Fibroblast of skin of abdomen (primary cell): ENCODE results near the gene SPEM1.

Experiments used
- DNase-seq: peaks from one replicate; pipeline ENCODE4 v3.0.0-alpha.2; 2013

The SPEM1 gene

GRCh38 chr17:7398612-7399011, 21.5 kb upstream of the SPEM1 start:
- DNase-seq, result no peak

GRCh38 chr17:7403043-7403726, 16.9 kb upstream of the SPEM1 start:
- DNase-seq, result peak; percentile 12

GRCh38 chr17:7403727-7403976, 16.5 kb upstream of the SPEM1 start:
- no peak for DNase-seq

GRCh38 chr17:7403977-7404736, 16.0 kb upstream of the SPEM1 start, which contains the start of gene TMEM256:
Gene TMEM256, minus strand, starts transcription at chr17:7404097. Its CDS starts 13 bp downstream, at chr17:7404084.
- peak; percentile 100 for DNase-seq

GRCh38 chr17:7404737-7405349, 15.3 kb upstream of the SPEM1 start:
- peak; percentile 24 for DNase-seq

GRCh38 chr17:7405350-7406234, 14.5 kb upstream of the SPEM1 start:
- peak; percentile 15 for DNase-seq

GRCh38 chr17:7406235-7406825, 13.8 kb upstream of the SPEM1 start:
- no peak for DNase-seq

GRCh38 chr17:7407082-7407481, 13.0 kb upstream of the SPEM1 start:
- DNase-seq, result no peak

GRCh38 chr17:7407485-7408251, 12.5 kb upstream of the SPEM1 start, which contains the start of gene NLGN2:
Gene NLGN2, plus strand, starts transcription at chr17:7407845. Its CDS starts 411 bp downstream, at chr17:7408256.
- no peak for DNase-seq

- no peak for DNase-seq
Observed at GRCh38 chr17:7408252-7408727, 11.8 kb upstream of the SPEM1 start.

GRCh38 chr17:7408863-7409262, 11.3 kb upstream of the SPEM1 start:
- DNase-seq, result no peak

GRCh38 chr17:7409716-7410115, 10.4 kb upstream of the SPEM1 start:
- no peak for DNase-seq

- DNase-seq, result no peak
Observed at GRCh38 chr17:7410634-7411426, 9.3 kb upstream of the SPEM1 start.

- DNase-seq, result no peak
Observed at GRCh38 chr17:7411427-7411750, 8.7 kb upstream of the SPEM1 start.

- peak; percentile 41 for DNase-seq
Observed at GRCh38 chr17:7413346-7413985, 6.7 kb upstream of the SPEM1 start.

- DNase-seq, result no peak
Observed at GRCh38 chr17:7414837-7415236, 5.3 kb upstream of the SPEM1 start.

- DNase-seq, result no peak
Observed at GRCh38 chr17:7415784-7416183, 4.3 kb upstream of the SPEM1 start.

- DNase-seq, result no peak
Observed at GRCh38 chr17:7416323-7416722, 3.8 kb upstream of the SPEM1 start.

- no peak for DNase-seq
Observed at GRCh38 chr17:7417056-7417655, 3.0 kb upstream of the SPEM1 start.
